ENCODE data around the gene DENND2D.

DNA sequence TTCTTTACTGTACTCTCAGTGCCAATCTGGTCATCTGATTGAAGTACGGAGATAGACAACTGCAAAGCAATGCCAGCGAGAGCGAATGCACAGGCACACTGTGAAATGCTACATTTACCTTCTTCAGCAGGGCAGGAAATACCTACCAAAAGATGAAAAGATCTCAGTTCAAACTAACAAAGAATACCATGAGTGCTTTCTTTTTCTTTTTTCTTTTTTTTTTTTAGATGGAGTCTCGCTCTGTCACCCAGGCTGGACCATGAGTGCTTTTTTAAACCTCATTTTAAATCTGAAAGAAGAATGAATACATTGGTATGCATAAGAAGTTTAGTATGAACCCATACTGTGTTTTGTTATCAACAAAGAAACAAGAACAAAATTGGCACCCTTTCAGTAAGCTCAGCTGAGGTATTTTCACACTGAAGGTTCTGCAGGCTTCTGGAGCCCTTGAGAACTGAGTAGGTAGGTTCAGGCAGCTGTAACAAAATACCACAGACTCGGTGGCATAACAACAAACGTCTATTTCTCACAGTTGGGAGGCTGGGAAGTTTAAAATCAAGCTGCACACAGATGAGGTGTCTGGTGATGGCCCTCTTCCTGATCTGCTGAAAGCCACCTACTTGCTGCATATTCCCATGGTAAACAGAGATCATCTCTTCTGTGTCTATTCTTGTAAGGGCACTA lies 25.4 kb upstream of the DENND2D start:
- TF ChIP-seq, protein P1, sequence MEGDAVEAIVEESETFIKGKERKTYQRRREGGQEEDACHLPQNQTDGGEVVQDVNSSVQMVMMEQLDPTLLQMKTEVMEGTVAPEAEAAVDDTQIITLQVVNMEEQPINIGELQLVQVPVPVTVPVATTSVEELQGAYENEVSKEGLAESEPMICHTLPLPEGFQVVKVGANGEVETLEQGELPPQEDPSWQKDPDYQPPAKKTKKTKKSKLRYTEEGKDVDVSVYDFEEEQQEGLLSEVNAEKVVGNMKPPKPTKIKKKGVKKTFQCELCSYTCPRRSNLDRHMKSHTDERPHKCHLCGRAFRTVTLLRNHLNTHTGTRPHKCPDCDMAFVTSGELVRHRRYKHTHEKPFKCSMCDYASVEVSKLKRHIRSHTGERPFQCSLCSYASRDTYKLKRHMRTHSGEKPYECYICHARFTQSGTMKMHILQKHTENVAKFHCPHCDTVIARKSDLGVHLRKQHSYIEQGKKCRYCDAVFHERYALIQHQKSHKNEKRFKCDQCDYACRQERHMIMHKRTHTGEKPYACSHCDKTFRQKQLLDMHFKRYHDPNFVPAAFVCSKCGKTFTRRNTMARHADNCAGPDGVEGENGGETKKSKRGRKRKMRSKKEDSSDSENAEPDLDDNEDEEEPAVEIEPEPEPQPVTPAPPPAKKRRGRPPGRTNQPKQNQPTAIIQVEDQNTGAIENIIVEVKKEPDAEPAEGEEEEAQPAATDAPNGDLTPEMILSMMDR (IDR thresholded peaks at IDR 0.05), result no peak
- TF ChIP-seq POLR2AphosphoS5 (IDR thresholded peaks at IDR 0.05), result no peak
